Kidney glomerular epithelial cell (primary cell): ENCODE results near the gene SAPCD1.

Experiments used
- DNase-seq: peaks from one replicate; lab custom pipeline; 2025; lab: John Stamatoyannopoulos, UW

SAPCD1 gene

DNA sequence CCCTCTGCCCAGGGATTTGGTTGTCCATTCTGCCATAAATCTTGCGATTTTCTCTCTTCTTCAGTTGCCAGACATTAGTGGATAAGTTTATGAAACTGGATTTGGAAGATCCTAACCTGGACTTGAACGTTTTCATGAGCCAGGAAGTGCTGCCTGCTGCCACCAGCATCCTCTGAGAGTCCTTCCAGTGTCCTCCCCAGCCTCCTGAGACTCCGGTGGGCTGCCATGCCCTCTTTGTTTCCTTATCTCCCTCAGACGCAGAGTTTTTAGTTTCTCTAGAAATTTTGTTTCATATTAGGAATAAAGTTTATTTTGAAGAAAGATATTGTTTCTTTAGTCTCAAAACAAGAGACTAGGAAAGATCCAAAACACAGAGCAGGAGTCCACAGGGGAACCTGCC lies at the start of gene SAPCD1:
SAPCD1 (plus strand) TSS at position 301 of the 400 bp plus-strand sequence. CDS start 399 bp downstream, outside the sequence.
- no peak for DNase-seq

DNA sequence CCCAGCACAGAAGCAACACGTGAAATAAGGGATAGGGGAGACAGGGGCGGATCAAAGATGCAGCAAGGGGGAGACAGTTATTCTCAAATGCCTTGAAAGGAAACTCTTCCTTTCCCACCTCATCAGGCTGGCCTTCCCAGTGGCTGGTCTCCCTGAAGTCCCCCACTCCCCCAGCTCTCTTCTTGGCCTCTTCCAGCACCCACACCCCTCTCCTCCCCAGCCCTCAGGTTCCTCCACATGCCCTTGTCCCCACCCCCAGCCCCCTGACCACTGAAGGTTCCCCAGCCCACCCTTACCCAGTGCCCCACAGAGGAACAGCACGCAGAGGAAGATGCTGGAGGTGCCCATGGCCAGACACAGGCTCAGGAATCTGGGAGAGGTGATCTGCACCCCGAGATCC lies 49.0 kb upstream of the SAPCD1 start:
- DNase-seq, result no peak

DNA sequence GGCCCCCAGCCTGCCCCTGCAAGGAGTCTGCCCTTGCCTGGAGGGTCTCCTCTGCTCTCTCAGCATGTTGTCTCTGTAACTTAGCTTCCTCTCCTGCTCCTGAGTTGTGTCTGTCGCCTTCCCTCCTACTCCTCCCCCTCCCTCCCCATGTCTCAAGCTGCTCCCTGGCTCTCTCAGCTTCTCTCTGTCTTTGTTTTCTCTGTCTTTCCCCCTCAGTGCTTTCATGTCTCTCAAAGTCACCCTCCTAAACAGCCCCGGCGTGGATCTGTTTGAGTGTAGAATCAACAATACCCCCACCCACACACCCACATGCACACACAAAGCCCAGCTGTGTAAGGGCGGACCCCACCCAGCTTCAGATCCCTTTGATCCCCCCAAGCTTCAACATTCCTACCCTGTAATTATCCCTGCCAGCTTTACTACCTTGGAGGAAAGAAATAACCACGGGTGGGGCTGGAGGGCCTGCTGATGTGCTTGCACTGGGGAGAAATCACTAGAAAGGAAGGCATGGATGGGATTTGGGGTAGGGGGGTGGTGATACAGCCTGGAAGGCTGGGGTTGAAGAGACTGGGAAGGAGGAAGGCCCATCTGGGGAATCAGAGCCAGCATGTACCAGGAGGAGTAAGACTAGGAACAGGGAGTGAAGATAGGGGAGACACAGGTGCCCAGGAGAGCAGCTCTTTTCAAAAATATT lies 48.3 kb upstream of the SAPCD1 start:
- no peak for DNase-seq

DNA sequence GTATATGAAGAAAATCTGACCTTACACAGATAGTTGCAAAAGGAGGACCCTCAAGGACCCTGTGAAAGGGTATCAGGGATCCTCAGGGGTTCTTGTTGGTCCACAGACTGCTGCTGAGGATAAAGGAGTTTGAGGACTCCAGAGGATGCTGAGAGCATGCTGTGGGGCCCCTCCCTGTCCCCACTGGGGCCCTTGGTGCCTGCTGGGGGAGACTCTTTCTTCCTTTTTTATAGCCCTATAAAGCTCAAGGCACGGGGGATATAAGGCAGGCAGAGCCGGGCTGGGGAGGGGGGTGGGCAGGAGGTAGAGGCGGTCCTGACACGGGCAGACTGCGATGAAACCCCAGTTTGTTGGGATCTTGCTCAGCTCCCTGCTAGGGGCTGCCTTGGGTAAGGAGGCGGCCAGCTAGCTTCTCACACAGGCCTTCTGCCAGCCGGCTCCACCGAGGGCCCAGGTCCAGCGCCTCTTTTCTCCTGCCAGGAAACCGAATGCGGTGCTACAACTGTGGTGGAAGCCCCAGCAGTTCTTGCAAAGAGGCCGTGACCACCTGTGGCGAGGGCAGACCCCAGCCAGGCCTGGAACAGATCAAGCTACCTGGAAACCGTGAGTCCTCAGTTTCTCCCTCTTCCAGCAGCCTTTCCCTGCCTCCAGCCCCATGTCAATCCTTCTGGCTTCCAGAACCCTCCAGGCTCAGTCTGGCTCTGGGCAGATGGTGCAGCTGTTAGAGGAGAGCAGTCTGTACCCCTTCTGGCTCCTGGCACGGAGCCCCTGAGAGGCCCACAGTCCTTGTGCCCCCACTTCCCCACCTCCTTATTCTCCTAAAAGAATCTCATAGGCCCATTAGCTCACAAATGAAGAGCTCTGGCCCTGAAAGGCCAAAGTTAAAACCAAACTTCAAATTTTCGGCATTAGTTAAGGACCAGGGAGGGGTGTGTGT lies 47.2 kb upstream of the SAPCD1 start, which contains the start of gene LY6G6D:
LY6G6D (plus strand) TSS at position 327 of the 937 bp plus-strand sequence; CDS start at position 335, 8 bp downstream.
- no peak for DNase-seq

DNA sequence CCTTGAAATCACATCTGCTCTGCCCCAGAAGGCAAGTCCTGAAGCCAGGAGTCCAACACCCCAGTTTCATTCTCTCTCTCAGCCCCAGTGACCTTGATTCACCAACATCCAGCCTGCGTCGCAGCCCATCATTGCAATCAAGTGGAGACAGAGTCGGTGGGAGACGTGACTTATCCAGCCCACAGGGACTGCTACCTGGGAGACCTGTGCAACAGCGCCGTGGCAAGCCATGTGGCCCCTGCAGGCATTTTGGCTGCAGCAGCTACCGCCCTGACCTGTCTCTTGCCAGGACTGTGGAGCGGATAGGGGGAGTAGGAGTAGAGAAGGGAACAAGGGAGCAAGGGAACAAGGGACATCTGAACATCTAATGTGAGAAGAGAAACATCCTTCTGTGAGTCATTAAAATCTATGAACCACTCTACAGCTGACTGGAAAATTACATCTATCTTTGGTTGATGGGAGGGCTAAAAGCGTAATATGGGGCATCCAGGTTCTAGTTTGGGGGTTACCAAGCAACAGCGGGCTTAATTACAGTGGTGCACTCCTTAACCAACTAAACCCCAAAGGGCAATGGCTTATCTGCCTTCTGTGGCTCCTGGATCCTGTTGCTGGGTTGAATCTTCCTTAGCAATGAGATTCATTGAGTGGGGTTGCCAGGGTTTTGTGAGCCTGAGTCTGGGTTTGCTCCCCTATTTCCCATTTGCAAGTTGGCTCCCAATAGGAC lies 44.8 kb upstream of the SAPCD1 start:
- DNase-seq, result no peak

DNA sequence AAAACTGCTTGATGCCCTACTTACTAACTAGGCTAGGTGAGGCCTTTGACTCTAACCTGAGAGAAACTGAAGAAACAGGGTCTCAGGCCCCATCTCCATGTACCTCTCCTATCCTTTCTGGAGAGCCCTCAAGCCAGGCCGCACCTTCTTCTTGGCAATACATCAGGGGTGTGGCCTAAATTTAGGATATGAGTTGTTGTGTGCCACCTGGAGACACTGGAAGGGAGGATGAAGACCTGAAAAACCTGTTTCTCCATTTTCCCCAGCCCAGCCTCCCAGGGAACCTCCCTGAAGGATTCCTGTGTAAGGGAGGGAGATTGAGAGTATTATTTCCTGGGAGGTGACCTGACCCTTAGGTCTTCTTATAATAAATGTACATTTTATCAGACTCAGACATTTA lies 44.2 kb upstream of the SAPCD1 start:
- no peak for DNase-seq

DNA sequence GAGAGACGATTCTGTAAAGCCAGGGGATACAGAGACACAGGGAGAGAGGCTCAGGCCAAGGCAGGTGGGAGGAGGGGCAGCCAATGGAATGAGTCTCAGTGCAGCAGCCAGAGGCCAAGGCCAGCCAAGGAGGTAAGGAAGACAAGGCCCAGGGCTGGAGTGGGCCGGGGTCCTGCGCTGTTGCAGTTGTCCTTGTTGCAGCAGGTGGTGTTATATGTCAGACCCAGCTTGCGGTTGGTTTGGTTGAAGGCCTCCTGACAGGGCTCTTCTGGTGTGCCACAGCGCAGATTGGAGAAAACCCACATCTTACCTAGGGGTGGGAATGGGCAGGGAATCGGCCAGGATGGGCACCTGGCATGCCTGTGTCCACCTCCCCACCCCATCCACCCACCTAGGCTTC lies 43.5 kb upstream of the SAPCD1 start:
- no peak for DNase-seq

DNA sequence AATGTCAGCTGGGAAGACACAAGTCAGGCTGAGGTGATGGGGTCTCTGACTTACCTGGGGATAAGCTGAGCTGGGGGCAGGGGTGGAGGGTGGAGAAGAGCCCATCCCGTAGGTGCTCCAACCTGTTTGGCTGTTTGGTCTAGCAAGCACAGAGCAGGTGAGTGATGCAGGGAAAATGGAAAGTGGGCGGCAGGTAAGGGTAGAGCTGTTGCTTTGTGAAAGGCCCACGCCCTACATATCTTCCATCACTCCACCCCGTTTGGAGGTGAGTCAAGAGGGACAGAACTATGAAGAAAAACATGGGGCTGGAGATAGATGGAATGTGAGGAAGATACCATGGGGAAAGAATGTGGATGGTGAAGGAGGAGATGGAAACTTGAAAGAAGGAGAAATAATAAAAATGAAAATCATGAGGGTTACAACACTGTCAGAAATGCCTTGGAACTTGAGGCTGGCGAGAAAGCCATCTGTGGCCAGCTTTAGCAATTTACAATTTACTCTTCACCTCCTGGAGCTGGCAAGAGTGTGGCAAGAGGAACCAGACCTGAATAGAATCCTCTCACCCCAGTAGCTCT lies 42.2 kb upstream of the SAPCD1 start:
- no peak for DNase-seq

DNA sequence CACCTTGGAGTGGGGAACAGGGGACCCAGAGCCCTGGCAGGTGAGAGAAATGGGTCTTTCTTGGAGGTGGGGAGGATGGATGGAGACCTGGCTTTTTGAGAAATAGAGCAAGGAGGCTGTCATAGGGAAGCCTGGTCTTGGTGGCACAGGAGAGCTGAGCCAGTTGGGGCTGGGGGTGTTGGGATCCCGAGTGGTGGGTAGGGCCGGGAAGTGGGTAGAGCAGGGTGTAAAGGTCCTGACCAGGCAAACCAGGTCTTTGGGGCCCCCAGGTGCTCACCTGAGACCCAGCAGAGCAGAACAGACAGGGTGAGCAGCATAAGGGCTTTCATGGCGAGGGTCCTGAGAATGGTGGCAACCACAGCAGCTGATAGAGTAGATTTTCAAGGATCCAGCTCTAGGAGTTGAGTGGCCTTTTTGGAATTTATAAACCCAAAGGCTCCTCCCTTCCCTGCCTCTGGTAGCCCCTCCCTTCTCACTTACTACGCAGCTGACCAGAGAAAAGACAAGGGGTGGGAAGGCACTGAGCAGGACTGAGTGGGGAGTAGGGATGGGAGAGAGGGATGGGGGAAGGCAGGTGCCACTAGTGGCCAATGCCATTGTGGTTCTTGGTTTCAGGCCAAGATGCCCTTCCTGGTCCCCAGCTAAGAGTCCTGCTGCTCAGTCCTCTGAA lies 41.0 kb upstream of the SAPCD1 start, which contains the start of gene LY6G6C:
LY6G6C (minus strand) TSS at position 396 of the 670 bp plus-strand sequence; CDS start at position 329, 67 bp downstream.
- no peak for DNase-seq

DNA sequence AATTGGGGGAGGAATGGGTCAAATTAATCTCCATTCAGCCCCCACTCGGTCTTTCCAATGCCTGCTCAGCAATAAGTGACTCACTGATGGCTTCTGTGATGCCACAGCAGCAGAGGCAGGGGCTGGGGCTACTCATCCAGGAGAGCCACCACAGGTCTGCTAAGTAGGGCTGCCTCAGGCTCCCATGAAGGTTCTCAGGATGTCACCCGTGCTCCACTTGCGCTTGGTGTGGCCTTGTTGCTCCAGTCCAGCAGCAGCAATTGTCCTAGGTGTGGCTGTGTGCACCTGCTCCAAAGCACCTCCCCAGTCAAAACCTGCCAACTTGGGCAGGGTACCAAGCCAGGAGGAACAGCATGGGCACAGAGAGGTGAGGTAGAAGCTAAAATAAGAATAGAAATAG lies 40.3 kb upstream of the SAPCD1 start:
- no peak for DNase-seq

DNA sequence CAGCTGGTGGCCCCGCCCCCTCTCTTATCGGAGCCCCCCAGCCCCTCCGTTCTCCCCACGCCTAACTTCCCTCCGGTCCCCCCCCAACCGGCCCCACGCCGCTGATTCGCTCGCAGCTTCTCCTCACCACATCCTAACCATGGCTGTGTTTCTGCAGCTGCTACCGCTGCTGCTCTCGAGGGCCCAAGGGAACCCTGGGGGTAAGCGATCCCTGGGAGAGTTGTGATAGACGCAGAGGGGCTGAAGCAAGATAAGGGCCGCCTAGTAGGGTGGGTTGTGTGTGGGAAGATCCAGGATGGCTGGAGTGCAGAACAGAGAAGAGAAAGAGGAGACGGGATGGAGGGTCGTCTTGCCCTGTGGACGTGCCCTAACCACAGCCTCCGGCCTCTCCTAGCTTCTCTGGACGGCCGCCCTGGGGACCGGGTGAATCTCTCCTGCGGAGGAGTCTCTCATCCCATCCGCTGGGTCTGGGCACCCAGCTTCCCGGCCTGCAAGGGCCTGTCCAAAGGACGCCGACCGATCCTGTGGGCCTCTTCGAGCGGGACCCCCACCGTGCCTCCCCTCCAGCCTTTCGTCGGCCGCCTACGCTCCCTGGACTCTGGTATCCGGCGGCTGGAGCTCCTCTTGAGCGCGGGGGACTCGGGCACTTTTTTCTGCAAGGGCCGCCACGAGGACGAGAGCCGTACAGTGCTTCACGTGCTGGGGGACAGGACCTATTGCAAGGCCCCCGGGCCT lies 39.0 kb upstream of the SAPCD1 start, which contains the start of gene MPIG6B:
MPIG6B (plus strand) TSS at position 129 of the 735 bp plus-strand sequence; CDS start at position 140, 11 bp downstream.
- no peak for DNase-seq

DNA sequence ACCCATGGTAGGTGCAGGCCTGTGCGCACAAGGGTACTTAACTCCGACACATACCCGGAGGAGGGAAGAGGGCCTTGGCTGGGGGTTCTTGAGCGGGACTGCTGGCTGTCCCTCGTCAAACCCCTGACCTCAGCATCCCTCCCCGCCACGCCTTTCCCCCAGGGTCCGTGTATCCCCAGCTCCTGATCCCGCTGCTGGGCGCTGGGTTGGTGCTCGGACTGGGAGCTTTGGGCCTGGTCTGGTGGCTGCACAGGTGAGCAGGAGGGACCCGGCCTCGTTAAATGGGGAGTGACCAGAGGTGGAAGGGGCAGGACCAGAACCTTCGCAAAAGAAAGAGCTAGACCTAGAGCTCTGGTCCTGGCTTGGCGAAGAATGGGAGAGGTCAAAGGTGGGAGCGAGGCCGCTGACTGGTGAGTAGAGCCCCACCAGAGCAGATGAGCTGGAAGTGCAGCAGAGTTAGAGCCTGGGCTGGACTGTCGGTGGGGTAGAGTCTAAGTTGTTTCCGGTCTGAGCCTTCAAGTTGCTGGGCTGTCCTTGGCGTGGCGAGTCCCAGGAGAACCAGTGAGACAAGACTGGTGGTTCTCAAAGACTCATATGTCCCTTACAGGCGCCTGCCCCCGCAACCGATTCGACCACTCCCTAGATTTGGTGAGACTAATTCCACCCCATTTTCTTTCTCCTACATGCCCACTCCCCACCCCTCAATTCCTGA lies 38.3 kb upstream of the SAPCD1 start:
- DNase-seq, result no peak

DNA sequence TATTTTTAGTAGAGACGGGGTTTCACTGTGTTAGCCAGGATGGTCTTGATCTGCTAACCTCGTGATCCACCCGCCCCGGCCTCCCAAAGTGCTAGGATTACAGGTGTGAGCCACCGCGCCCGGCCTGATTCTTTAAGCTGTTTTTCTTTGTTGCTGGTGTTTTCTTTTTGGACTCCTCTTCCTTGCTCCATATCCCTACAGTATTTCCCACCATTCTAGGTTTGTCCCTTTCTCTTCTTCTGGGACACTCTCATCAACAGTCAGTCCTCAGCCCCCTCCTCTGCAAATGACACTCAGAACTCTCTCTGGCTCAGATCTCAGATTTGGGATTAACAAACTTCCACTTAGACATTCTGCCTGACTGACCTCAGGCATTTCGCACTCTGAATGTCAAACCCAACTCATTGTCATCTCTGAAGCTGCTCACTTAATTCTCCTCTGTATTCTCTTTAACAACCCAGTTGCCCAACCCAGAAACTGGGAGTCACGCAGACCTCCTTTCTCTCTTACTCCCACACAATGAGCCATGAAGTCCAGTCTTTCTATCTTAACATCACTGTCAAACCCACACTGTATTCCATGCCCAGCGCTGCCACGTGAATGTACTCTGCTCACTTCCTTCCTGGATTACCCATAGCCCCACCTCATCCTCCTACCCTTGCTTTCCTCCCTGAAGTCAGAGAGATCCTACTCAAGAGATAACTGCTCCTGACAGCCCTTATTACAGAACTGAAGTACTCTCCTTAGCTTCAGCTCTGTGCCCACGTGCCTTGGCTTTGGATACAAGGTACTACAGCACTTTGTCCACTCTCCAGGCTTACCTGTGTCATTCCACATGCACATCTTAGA lies 36.7 kb upstream of the SAPCD1 start:
- no peak for DNase-seq

DNA sequence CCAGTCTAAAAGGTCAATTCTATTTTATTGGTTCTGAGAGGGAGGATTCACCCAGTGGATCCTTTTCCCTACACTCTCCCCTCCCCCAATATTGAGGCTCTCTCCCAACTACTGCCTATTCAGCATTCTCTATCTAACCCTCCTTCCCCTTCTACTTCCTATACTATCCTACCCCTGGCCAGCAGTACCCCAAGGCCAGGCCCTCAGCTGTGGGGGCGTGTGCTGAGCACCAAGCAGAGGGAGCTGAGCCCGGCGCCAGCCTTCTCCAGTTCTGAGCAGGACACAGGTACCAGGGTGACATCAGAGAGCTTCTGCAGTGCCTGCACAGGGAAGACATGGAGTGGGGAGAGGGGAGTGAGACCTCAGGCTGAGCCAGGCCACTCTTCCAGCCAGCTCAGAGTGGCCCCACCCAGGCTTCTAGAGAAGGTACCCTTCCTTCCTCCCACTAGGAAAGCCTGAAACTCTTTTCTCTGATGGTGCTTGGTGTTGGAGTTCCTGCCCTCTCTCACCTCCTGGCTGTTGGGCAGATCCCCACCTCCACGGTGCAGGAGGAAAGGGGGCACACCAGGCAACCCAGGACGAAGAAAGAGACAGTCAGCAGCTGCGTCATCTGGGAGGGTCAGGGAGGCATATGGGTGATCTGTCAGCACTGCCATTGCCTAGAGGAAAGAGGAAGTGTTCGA lies 35.3 kb upstream of the SAPCD1 start:
- no peak for DNase-seq

DNA sequence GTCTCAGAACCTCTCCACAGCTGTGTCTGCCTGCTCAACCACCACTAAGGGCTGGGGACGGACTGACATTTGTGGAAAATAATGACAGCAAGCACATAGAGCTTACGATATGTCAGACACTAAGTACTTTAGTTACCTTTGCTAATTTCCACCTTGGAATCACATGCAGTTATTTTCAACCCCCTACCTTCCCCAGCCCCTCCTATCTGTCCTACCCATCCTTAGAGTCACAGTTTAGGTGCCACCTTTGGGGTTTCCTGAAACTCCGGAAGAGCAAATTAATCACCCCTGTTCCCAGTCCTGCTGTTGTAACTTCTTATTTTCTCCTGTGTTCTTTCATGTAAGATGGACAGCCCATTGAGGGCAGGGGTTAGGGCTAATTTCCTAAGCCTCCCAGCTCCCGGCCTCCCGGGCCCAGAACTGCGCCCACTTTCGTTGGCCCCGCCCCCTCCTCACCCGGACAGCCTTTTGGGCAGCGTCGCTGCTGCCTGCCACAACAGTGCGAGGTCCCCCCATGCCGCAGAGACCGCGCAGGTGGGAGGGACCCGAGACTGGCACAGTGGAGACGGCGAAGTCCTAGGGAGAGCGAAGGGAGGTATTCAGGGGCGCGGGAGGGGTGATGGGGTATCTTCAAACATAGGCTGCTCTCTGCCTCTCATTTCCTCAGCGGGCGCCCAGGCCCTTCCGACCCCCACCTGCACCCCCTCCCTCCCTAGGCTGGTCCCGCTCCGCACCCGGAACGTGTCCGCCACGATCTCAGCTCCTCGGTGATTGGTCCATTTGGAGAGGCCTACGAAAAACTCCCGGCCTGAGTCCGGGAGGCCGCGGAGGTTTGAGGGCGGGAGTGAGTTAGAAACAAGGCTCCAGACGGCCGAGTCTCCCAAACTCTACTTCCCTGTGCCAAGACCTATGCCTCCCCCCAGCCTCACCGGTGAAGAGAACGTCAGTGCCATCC lies 34.5 kb upstream of the SAPCD1 start:
- DNase-seq, result no peak

DNA sequence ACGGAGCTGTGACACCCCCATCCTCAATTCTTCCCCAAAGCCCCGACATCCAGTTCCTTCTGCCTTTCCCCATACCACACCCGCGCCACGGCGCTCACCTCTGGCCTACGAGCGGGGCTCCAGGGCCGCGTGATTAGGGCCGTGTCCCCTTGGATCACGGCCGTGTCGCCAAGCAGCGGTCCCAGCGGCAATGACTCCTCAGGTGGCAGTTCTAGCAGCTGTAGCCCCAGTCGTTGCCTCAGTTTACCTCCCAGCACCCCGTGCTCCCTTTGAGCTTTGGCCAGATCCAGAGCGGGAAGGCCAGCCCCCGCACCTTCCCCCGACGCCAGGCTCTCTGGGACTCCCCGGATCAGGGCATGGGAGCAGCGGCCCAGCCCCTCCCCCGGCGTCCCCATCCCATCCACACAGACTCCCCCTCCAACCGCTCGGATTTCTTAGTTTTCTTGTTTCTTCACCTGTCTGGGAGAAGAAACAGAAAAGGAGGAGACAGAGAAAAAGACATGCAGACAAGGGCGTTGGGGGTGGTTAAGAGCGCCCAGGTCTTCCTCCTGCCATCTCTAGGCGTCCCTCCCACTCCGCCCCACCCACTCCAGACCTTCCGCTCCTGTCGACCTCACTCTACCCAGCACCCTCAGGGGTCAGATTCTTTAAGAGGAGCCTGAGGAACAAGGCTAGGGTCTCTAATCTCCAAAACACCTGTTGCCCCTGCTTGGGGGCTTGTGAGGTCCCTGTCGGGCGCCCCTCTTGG lies 33.5 kb upstream of the SAPCD1 start, which contains the start of gene DDAH2:
DDAH2 (minus strand) TSS at position 533 of the 748 bp plus-strand sequence; CDS start at position 395, 138 bp downstream.
- no peak for DNase-seq
